MV-4-11 (cell line): ENCODE measurements around the gene ST8SIA6.
"Not testable (repeated sequence)": the region's sequence is repeated elsewhere in the genome, so short reads cannot be mapped to it uniquely, and the experiment has no call there.

Source experiments
- DNase-seq: peaks from one replicate; lab custom pipeline; 2025; lab: John Stamatoyannopoulos, UW

ST8SIA6 gene

DNA sequence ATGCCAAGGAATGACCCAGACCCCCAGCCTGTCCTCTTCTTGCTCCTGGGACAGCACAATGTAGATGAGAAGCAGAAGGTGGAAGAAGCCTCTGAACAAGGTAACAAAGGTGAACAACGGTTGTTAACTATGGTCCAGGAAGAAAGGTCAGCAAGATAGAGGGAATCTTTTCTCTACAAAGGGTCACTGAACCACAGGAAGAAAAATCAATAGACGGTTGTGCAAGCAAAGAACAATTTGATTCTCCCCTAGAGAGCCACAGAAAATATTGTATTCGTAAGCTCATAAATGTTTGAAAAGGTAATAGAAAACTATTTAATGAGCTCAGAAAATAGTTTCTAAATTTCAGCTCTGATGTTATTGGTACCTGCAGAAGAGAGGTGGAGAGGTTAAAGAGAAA is 111.3 kb downstream of the ST8SIA6 start:
- no peak for DNase-seq

DNA sequence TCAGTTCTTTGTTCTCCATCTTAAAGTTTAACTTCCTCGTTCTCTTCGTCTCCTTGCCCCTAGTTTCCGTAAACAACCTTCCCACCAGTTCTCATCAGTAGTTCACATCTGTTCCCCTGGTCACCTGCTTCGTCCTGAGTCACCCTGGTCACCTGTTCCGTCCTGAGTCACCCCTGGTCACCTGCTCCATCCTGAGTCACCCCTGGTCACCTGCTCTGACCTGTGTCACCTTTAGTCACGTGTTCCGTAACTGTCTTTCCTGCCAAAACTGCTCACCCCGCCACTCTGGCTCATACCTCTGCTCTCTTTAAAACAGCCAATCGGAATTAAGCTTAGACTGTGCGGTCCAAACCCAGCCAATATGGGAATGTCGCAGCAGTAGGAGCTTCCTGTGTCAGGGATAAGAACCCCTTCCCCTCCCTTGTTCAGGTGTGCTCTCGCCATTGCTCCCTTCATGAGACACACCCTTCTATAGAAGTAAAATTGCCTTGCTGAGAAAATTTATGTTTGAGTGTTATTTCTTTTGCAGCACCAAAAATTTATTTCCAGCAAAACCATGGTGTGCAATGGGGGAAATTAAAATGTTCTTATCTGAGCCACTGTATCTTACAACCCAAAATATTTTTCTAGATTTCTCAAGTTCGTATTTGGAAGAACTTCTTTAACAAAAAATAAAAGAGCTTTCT is 114.1 kb downstream of the ST8SIA6 start:
- DNase-seq, result no peak

DNA sequence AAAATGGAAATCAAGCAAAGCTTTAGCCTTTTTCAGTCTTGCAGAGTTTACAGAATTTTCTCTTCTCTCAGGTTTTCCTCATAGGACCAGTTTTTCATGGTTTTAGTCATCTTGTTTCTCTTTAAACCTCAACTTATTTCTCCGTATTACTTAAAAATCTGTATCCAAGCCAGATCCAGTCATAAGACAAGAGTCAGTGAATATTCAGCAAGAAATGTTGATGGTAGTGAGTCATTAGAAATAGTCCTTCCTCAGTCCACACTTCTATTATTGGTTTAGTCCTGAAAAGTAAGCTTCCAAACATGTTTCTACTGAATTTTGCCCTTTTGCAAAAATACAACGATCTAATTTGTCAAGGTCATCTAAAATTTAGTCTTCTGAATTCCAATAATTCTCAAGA is 119.3 kb downstream of the ST8SIA6 start:
- no peak for DNase-seq

DNA sequence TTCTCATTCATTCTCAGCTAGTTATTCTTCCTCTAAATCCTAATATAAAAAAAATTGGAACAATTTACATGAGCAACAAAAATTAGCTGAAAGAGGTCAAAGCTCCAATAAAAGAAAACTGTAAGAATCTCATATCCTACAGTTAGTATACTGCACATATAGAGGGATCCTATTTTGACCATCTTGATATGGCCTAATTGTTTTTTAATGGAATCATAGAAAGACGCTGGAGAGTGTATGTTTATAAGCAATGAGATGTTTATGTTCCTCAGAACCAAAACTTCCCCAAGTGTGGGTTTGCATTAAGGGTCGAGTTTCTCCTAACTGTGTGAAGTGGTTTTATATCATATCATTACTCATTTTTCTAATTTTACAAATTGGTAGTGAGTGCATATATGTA is 123.9 kb downstream of the ST8SIA6 start:
- no peak for DNase-seq

DNA sequence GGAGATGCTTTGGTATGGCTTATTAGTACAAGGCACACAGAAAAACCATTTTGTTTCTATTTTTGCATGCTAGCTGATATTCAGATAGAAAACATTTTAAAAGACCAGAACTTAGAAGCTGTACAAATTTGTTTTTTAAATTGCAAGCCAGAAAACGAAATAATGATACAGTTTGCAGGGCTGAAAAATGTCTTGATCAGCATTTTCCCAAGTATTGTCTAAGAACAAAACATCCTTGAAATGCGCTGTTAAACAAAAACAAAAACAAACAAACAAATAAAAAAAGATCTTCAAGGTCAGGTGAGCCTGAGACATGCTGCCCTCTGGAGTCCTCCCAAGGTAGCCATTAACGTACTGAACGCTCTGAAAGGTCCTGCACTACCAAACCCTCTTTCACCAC is 128.0 kb downstream of the ST8SIA6 start:
- DNase-seq, result no peak

DNA sequence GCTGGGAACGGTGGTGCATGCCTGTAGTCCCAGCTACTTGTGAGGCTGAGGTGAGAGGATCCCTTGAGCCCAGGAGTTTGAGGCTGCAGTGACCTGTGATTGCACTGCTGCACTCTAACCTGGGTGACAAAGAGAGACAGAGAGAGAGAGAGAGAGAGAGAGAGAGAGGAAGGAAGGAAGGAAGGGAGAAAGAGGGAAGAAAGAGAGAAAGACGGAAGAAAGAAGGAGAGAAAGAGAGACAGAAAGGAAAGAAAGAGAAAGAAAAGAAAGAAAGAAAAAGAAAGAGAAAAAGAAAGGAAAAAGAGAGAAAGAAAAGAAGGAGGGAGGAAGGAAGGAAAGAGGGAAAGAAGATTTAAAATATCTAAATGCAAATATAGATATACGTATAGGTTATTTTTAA is 132.4 kb downstream of the ST8SIA6 start:
- not testable (repeated sequence) for DNase-seq

DNA sequence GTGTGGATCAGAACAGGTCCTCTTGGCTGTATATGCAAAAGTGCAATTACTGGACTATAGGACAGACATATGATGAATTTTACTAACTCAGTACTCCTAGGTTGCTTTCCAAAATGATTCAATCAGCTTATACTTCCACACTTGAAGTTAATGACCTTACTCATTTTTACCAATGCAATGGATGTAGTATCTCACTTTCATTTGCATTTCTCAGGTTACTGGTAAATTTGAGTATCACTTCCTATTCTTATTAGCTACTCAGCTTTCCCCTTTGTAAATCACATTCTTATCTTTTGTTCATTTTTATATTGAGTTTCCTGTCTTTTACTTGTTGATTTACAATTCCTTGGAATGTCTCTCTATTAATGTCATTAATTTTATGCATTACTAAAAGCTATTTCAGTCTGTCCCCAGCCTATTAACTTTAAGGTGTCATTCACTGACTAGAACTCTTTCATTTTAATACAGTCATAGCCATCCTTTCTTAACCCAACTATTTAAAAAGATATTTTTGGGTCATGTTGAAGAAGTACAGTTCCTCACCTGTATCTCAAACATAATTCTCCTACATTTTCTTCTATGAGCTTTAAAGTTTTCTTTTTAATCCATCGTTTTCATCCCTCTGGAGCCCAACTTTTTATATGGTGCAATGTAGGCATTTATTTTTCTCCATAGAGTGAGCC is 137.8 kb downstream of the ST8SIA6 start:
- no peak for DNase-seq

DNA sequence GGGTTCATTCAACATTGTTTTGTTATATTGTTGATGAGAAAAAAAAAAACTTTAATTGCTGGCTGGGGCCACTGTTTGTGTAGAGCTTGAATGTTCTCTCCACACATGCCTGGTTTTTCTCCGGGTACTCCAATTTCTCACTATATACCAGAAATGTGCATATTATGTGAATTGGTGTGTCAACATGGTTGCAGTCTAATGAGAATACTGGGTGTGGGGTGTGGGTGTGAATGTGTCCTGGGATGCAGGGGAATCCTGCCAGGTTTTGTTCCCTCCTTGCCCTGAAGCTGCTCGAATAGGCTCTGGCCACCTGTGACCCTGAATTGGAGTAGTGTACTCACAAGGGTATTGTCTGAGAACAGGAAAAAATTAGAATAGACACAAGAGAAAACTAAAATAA is 145.0 kb downstream of the ST8SIA6 start:
- no peak for DNase-seq

DNA sequence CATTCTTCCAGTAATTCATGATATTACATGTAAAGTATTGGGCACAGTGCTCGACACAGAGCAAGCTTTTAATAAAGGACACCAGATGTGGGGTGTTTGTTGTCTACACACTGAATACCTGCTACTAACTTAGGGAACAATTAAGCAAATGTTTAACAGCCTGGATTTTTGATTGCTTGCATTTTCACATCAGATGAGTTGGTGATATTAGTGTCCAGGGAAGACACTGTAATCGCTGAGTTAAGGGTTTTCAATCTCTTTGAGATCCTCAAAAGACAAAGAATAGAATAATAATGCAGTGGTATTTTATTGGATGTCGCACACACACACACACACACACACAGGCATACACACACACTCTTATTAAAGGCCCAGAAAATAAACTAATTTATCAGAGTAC is 147.3 kb downstream of the ST8SIA6 start:
- no peak for DNase-seq

DNA sequence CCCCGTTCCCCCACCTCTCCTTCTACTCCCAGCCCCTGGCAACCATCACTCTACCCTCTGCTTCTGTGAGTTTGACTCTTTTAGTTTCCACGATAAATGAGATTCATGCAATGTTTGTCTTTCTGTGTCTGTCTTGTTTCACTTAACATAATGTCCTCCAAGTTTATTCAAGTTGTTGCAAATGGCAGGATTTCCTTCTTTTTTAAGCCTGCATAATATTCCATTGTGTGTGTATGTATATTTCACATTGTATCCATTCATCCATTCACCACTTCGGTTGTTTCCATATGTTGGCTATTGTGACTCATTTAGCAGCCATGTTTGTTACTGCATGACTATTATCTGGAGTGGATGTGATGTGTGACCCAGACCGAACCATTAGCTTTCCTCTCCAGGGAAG is 162.0 kb downstream of the ST8SIA6 start:
- no peak for DNase-seq

DNA sequence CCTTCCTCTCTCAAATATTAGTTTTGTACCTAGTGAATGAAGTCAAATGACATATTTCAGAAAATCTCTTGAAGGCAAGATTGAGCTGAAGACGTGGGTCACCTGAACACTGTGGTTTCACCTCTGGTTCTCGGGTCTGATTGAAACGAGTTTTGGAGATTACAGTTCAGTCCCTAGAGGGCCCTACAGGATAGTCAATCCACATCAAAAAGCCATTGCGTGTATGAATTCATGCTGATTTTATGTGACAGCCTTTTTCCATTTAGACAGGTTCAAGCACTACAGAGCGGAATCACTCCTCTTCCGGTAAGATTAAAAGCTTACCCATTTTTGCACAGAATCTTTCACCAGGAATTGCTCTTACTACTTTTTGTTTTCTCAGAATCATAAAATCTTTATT is 164.2 kb downstream of the ST8SIA6 start:
- no peak for DNase-seq

DNA sequence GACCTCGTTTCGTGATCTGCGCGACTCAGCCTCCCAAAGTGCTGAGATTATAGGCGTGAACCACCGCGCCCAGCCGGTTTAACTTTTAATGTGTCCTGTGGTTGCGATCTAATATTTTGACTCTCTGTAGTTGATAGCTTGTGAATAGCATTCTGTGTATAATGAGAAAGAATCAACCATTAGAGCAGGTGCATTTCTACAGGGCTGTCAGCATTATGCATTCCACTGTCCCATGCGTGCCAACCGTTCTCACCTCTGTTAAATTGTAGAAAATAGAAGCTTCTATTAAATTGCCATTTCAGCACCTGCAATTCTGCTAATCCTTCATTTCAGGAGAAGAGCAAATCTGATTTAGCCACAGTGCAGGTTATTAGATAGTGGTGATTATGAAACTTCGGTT is 164.6 kb downstream of the ST8SIA6 start:
- no peak for DNase-seq

DNA sequence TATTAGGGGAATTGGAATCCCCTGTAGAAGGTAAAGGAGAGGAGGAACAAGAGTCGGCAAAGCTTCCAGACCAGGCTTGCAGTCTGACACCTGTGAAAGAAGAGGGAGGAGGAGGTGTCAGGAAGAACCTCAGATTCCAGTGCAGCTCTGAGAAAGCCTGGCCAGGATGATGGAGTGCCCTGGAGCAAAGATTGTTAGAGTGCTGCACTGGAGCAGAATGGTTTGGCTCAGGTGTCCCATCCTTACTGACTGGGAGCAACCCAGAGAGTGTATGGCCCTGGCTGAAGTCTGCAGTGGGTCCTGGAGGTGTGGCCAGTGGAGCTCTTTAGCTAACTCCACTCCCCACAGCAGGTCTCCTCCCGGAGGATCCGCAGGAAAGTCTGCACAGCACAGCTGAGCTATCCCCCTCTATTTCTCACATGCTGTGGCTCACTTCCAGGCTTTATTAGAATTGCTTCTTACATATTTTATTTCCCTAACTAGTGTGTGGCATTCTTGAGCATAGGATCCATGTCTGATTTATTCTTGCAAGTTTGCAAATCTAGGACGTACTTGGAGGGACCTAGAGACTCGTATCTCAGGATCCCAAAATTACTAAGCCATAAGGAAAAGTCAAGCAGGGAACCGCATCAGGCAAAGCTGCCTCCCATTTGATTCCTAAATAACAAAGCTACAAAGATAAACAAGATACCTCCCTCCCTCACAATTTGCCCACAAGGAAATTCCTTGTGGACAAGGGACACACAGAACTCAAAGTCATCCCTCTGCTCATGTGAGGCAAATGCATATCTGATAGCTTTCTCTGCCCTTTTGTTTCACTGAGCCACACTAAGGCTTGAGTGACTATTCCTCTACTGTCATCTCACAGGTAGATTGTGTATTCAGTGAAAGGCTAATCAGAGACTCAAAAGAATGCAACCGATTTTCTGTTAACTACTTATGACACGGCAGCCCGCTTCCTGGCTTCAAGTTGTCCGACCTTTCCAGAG is 167.5 kb downstream of the ST8SIA6 start:
- no peak for DNase-seq

DNA sequence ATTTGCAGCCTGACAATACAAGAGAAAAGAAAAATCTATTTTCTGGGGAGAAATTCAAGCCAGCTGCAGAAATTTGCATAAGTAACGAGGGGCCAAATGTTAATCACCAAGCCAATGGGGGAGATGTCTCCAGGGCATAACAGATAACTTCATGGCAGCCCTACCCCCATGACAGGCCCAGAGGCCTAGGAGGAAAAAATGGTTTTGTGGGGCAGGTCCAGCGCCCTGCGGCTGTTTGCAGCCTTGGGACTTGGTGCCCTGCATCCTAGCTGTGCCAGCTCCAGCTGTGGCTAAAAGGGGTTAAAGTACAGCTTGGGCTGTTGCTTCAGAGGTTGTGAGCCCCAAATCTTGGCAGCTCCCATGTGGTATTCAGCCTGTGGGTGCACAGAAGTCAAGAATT is 172.1 kb downstream of the ST8SIA6 start:
- no peak for DNase-seq

DNA sequence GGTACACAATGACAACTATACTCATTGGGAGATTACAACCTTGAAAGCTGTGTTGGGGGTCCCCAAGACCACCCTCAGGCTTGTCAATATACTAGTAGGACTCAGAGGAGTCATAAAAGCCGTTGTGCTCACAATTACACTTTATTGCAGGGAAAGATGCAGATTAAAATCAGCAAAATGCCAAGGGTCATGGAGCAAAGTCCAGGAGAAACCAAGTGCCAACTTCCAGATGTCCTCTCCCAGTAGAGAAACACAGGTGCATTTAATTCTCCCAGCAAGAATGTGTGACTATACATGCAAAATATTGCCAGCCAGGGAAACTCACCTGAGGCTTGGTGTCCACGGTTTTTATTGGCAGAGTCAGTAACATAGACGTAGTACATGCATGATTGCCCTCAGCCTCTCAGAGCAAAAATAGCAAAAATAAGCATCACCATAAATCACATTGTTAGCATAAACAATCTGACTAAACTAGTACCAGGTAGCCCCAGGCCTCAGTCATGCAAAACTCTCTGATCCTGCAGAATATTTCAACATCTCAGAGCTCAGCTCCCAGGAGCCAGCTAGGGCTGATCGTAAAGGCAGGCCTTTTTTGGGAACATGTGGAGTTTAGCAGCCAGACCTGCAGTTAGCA is 175.7 kb downstream of the ST8SIA6 start:
- no peak for DNase-seq

DNA sequence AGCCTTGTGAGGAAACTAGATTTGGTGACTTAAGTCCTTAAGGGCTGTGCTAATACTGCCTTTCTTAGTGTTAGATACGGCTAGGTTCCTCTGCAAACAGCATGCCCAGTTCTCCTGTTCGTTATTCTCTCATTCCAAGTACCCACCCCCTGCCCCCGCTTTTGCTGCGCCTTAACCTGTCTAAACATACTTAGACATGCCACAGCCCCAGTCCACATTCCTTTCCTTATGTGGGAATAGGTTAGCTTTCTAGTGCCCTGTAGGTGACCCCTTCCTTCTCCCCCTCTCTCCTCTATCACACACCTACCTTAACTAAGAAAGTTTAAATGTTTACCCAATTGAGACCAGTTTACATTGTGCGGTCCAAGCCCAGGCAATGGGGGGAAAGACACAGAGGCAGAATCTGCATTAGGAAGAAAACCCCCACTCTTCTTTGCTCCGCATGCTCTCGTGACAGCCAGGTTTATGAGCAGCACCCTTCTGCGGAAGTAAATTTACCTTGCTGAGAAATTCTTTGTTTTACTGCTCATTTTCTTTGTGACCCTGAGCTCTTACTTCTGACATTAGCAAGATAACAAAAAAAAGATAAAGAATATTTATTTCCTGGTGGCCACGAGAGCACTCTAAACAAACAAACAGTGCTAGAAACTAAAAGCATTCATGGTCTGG is 177.5 kb downstream of the ST8SIA6 start:
- DNase-seq, result no peak

DNA sequence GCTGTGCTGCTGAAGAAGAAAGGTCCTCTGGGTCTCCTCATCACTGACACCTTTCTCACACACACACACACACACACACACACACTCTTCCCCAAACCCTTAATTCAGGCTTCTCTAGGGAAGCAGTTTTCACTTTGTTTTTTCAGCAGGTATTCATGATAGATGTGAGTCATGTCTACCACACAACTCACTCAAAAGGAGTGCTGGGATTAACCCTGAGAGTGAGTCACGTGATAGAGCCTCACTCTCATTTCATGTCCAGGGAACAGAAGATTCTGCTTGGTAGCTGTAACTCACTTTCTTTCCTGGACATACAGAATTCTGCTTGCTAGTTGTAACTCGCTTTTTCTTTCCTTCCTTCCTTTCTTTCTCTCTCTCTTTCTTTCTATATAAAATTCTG is 181.0 kb downstream of the ST8SIA6 start:
- no peak for DNase-seq

DNA sequence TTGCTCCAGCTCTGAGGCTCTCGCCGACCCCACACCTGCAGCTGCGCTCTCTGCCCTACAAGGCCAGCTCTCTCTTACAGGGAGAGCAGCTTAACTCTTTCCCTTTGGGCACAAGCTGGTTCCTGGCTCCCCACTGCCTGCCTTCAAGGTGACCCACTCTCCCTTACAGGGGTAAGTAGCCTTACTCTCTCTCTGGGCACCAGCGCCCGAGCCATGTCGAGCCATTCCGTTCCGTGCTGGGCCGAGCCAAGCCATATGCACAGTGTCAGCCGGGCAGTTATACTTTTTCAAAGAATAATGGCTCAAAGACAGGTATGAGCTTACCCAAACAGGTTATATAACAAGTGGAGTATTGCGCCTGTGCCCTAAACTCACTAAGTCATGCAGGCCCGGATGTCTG is 181.7 kb downstream of the ST8SIA6 start:
- DNase-seq, result no peak
